Measurements from ENCODE around the gene TXNIP. TPM values are rescaled to one million over a fixed set of nuclear protein-coding genes. Genes with fewer than 3 reads are reported as not detected.

The TXNIP gene
- total RNA-seq, 1 experiment from 2014 or later: 23.2 TPM

DNA sequence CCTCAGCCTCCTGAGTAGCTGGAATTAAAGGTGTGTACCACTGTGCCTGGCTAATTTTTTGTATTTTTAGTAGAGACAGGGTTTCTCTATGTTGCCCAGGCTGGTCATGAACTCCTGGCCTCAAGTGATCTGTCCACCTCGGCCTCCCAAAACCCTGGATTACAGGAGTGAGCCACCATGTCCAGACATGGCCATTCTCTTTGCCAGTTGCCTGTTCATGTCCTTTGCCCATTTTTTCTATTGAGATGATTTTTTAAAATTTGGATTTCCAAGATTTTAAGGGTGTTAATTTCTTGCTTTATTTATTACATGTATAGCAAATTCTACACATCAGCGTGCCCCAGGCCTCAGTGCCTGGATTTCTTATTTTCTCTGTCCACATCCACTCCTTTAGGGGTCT, 29.1 kb downstream of the TXNIP start:
- H3K36me3 Mint-ChIP-seq (ENCODE audit: insufficient read depth in 1 of 3, low read depth in 3 of 3): peaks cover 0 to 2% (median 0%) of the 10 kb centered on the region in 3 experiments; a peak in 2 of 7 replicates
- Histone ChIP-seq H2AFZ (ENCODE audit: low read length) (no peak overlapping the region), H2BK20ac (ENCODE audit: low read depth, low read length, poor library complexity, severe bottlenecking) (no peak overlapping the region), H2BK5ac (ENCODE audit: insufficient read length, low read length) (no peak overlapping the region), H2AK5ac (ENCODE audit: insufficient read length, low read length) (no peak overlapping the region), H2BK12ac (ENCODE audit: insufficient read length, low read depth, low read length) (no peak overlapping the region), H3K27ac (ENCODE audit: insufficient read length, low read depth, low read length) (no peak overlapping the region), H3K23ac (ENCODE audit: insufficient read length, low read depth, low read length) (no peak overlapping the region), H3K14ac (ENCODE audit: insufficient read depth, low read length) (no peak overlapping the region), H3K9ac (ENCODE audit: extremely low read depth, insufficient read length, low read length) (no peak overlapping the region), H4K8ac (replicated peaks; ENCODE audit: insufficient read length, low read depth, low read length) (no peak overlapping the region), H3K9me3 (ENCODE audit: control insufficient read depth, low read depth, low read length) (no peaks in the 10 kb centered on the region), H3K4me2 (ENCODE audit: insufficient read depth, insufficient read length, low read length) (no peak overlapping the region), H3K18ac (ENCODE audit: insufficient read length, low read depth, low read length) (no peak overlapping the region), H4K5ac (ENCODE audit: insufficient read length, low read depth, low read length) (no peak overlapping the region), H3K4ac (ENCODE audit: low read depth, low read length) (no peak overlapping the region), H3T11ph (ENCODE audit: low read length) (no peak overlapping the region), H2BK15ac (ENCODE audit: low read depth, low read length) (no peak overlapping the region), H4K20me1 (ENCODE audit: control insufficient read depth, insufficient read depth, insufficient read length) (no peaks in the 10 kb centered on the region), H2BK120ac (ENCODE audit: low read depth, low read length, poor library complexity, severe bottlenecking) (no peak overlapping the region), H3K27me3 (ENCODE audit: insufficient read depth, low read length) (peaks cover 15% of the 10 kb centered on the region), H3K56ac (ENCODE audit: insufficient read length, low read depth, low read length) (no peak overlapping the region), H3K79me1 (ENCODE audit: insufficient read depth, low read depth, low read length, poor library complexity, severe bottlenecking) (no peaks in the 10 kb centered on the region), H3K4me1 (ENCODE audit: insufficient read depth, low read length) (peaks cover 2% of the 10 kb centered on the region; the same call in 1 of the 2 replicates), H3K79me2 (ENCODE audit: insufficient read depth, low read length) (no peaks in the 10 kb centered on the region), H3K23me2 (ENCODE audit: insufficient read length, low read depth, low read length, poor library complexity, severe bottlenecking) (peaks cover 11% of the 10 kb centered on the region), H4K91ac (ENCODE audit: insufficient read length, low read depth, low read length) (no peak overlapping the region)
- H3K4me1 Mint-ChIP-seq: peaks cover 12 to 19% of the 10 kb centered on the region in 2 experiments
- TF ChIP-seq, protein P1, sequence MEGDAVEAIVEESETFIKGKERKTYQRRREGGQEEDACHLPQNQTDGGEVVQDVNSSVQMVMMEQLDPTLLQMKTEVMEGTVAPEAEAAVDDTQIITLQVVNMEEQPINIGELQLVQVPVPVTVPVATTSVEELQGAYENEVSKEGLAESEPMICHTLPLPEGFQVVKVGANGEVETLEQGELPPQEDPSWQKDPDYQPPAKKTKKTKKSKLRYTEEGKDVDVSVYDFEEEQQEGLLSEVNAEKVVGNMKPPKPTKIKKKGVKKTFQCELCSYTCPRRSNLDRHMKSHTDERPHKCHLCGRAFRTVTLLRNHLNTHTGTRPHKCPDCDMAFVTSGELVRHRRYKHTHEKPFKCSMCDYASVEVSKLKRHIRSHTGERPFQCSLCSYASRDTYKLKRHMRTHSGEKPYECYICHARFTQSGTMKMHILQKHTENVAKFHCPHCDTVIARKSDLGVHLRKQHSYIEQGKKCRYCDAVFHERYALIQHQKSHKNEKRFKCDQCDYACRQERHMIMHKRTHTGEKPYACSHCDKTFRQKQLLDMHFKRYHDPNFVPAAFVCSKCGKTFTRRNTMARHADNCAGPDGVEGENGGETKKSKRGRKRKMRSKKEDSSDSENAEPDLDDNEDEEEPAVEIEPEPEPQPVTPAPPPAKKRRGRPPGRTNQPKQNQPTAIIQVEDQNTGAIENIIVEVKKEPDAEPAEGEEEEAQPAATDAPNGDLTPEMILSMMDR (conservative IDR thresholded peaks at IDR 0.05): no peak
- no peak for DNase-seq
- H3K27ac Mint-ChIP-seq: no peak overlapping the region
- H3K9me3 Mint-ChIP-seq: peaks cover 3% of the 10 kb centered on the region in 2 experiments; a peak in 3 of 5 replicates
- no peak overlapping the region for H3K4me3 Mint-ChIP-seq
- WGBS (ENCODE audit: extremely low coverage, insufficient read length, low lambda C conversion rate): no CpG with 5 or more reads among the region's 2 CpGs
- H3K27me3 Mint-ChIP-seq (ENCODE audit: low read depth): peaks cover 20% of the 10 kb centered on the region

All from H9 (cell line).